CD14-positive monocyte (primary cell): Measurements from ENCODE around the gene C8G. TPM values are rescaled to one million over a fixed set of nuclear protein-coding genes. Genes with fewer than 3 reads are reported as not detected.

Source experiments
- DNase-seq, 3 donors: peaks; one replicate each; pipeline ENCODE4 v3.0.0-alpha.2; 2011 to 2022
- H2AFZ ChIP-seq: 2 replicates; pipeline ENCODE4 v1.6.0; 2012; ENCODE audit warnings: mild to moderate bottlenecking, low read depth, low read length, inconsistent platforms; ENCODE audit not compliant: insufficient read depth, poor library complexity, severe bottlenecking
- H3K27ac ChIP-seq, 2 donors: 1 replicate in 1 of 2; 2 replicates in 1 of 2; pipeline ENCODE4 v1.5.1; 2012 to 2013; ENCODE audit warnings: low read length in 2 of 2, control low read depth in 1 of 2, inconsistent platforms in 1 of 2, low read depth in 1 of 2, mild to moderate bottlenecking in 1 of 2
- H3K27me3 ChIP-seq, 2 donors: one replicate each; pipeline versions ENCODE4 v1.6.0 to v1.6.1; 2011 to 2013; ENCODE audit warnings: low read length in 2 of 2; ENCODE audit not compliant: control insufficient read depth in 2 of 2, insufficient read depth in 2 of 2
- H3K36me3 ChIP-seq, 2 donors: replicated peaks in 1 of 2; 1 replicate in 1 of 2; 2 replicates in 1 of 2; pipeline versions ENCODE4 v1.5.1 to v1.6.1; 2012 to 2013; ENCODE audit warnings: low read length in 2 of 2, control low read depth in 1 of 2, inconsistent platforms in 1 of 2, mild to moderate bottlenecking in 1 of 2; ENCODE audit not compliant: insufficient read depth in 2 of 2, control insufficient read depth in 1 of 2
- H3K4me1 ChIP-seq, 2 donors: 1 replicate in 1 of 2; 2 replicates in 1 of 2; pipeline versions ENCODE4 v1.5.1 to v1.6.1; 2012 to 2013; ENCODE audit warnings: low read length in 2 of 2, control low read depth in 1 of 2, inconsistent platforms in 1 of 2, mild to moderate bottlenecking in 1 of 2, moderate library complexity in 1 of 2; ENCODE audit not compliant: insufficient read depth in 2 of 2, control insufficient read depth in 1 of 2
- H3K4me2 ChIP-seq: replicated peaks from 2 replicates; pipeline ENCODE3; 2012; ENCODE audit warnings: low read length, moderate library complexity, mild to moderate bottlenecking; ENCODE audit not compliant: poor library complexity, severe bottlenecking; ENCODE audit errors: extremely low read depth
- H3K4me3 ChIP-seq, 3 experiments: fragments of 200-600 bp in 1 of 3; sonication (generic) in 1 of 3; replicated peaks in 1 of 3; 1 replicate in 2 of 3; 2 replicates in 1 of 3; pipeline ENCODE4 v1.5.1; 2011 to 2013; ENCODE audit warnings: low read length in 3 of 3, mild to moderate bottlenecking in 3 of 3, control low read depth in 2 of 3, low read depth in 2 of 3, inconsistent platforms in 1 of 3, moderate library complexity in 1 of 3
- H3K79me2 ChIP-seq: 2 replicates; pipeline ENCODE4 v1.6.0; 2012; ENCODE audit warnings: mild to moderate bottlenecking, control low read depth, inconsistent platforms, low read length, moderate library complexity; ENCODE audit not compliant: insufficient read depth
- H3K9ac ChIP-seq: 2 replicates; pipeline ENCODE4 v1.6.0; 2017; ENCODE audit warnings: low read length, mild to moderate bottlenecking; ENCODE audit not compliant: insufficient read depth, poor library complexity, severe bottlenecking
- H3K9me3 ChIP-seq, 2 donors: replicated peaks in 1 of 2; 1 replicate in 1 of 2; 2 replicates in 1 of 2; pipeline versions ENCODE4 v1.5.1 to v1.6.1; 2012 to 2013; ENCODE audit warnings: low read length in 2 of 2, control low read depth in 1 of 2; ENCODE audit not compliant: control insufficient read depth in 1 of 2, insufficient read depth in 1 of 2
- H4K20me1 ChIP-seq: 2 replicates; pipeline ENCODE4 v1.6.0; 2012; ENCODE audit warnings: mild to moderate bottlenecking, low read length, control low read depth, moderate library complexity; ENCODE audit not compliant: insufficient read depth
- H3K27ac Mint-ChIP-seq, 7 donors: one replicate each; pipeline ENCODE4 v1.8.0; 2020; ENCODE audit warnings: mild to moderate bottlenecking in 7 of 7, mixed read lengths in 7 of 7, moderate library complexity in 6 of 7, inconsistent platforms in 2 of 7
- H3K27me3 Mint-ChIP-seq, 3 donors: one replicate each; pipeline ENCODE4 v1.8.0; 2021 to 2022; ENCODE audit warnings: low read depth in 3 of 3, mild to moderate bottlenecking in 3 of 3, mixed read lengths in 3 of 3, moderate library complexity in 3 of 3, inconsistent platforms in 1 of 3
- H3K36me3 Mint-ChIP-seq, 2 donors: one replicate each; pipeline ENCODE4 v1.8.0; 2020; ENCODE audit warnings: mixed read lengths in 2 of 2, inconsistent platforms in 1 of 2, mild to moderate bottlenecking in 1 of 2
- H3K4me1 Mint-ChIP-seq: one replicate; pipeline ENCODE4 v1.8.0; 2020; ENCODE audit warnings: mild to moderate bottlenecking, mixed read lengths
- H3K4me3 Mint-ChIP-seq, 2 donors: one replicate each; pipeline ENCODE4 v1.8.0; 2020; ENCODE audit warnings: mild to moderate bottlenecking in 2 of 2, mixed read lengths in 2 of 2, moderate library complexity in 1 of 2
- H3K9me3 Mint-ChIP-seq, 7 donors: one replicate each; pipeline ENCODE4 v1.8.0; 2020 to 2022; ENCODE audit warnings: mixed read lengths in 7 of 7, mild to moderate bottlenecking in 6 of 7, moderate library complexity in 6 of 7, inconsistent platforms in 2 of 7
- WGBS: methylation state at CpG from one replicate; pipeline ENCODE4 v1.1.5; 2013; ENCODE audit warnings: missing lambda C conversion rate; ENCODE audit not compliant: insufficient coverage; 5-methylcytosine and 5-hydroxymethylcytosine counted together
- intact Hi-C, 2 donors: fragments of 100-400 bp; cut with micrococcal nuclease; formaldehyde crosslinking; loops; one replicate each; pipeline versions ENCODE4 v1.15.0 to v1.15.1; 2023
- polyA plus RNA-seq, 3 donors: library from polyadenylated mRNA; depleted of rRNA in 1 of 3; unstranded in 2 of 3; stranded (reverse) in 1 of 3; fragments of 300-500 nt in 2 of 3; fragments of >200 nt in 1 of 3; fragmentation: Illumina TruSeq in 2 of 3; gene quantifications; 1 replicate in 2 of 3; 2 replicates in 1 of 3; pipeline ENCODE4 v1.2.3, GENCODE V29; 2012 to 2021
- TF ChIP-seq, protein P1 (sequence below): fragments of 200-600 bp; IDR thresholded peaks from one replicate; pipeline ENCODE4 v1.8.0; 2022; ENCODE audit warnings: antibody characterized with exemption, mild to moderate bottlenecking

Gene C8G
- polyA plus RNA-seq, 3 donors: 0.55 to 0.72 TPM; not detected in 1

GRCh38 chr9:136982232-136983051, 37.4 kb downstream of the C8G start, which contains the start of gene LCNL1:
Gene LCNL1 (plus strand): TSS chr9:136982993. CDS start chr9:136983587, 594 bp downstream.
- H3K27ac Mint-ChIP-seq: peak within 1 kb of the TSS in 1 of 7 donors; percentile 66
- WGBS: 90% methylated on average over 16 of the region's 18 CpGs
- H3K9me3 ChIP-seq: no peaks in the 10 kb centered on the region
- peaks cover 45 to 68% (median 49%) of the 10 kb centered on the region in 3 donors for H3K27me3 Mint-ChIP-seq
- no peak within 1 kb of the TSS for H3K4me3 ChIP-seq
- H2AFZ ChIP-seq: no peak within 1 kb of the TSS
- H4K20me1 ChIP-seq: no peaks in the 10 kb centered on the region
- H3K27ac ChIP-seq: no peak within 1 kb of the TSS
- no peak within 1 kb of the TSS for H3K9ac ChIP-seq
- peaks cover 5 to 8% of the 10 kb centered on the region in 2 donors for H3K4me1 ChIP-seq
- H3K27me3 ChIP-seq: peaks cover 19 to 44% of the 10 kb centered on the region in 2 donors
- TF ChIP-seq, protein P1, sequence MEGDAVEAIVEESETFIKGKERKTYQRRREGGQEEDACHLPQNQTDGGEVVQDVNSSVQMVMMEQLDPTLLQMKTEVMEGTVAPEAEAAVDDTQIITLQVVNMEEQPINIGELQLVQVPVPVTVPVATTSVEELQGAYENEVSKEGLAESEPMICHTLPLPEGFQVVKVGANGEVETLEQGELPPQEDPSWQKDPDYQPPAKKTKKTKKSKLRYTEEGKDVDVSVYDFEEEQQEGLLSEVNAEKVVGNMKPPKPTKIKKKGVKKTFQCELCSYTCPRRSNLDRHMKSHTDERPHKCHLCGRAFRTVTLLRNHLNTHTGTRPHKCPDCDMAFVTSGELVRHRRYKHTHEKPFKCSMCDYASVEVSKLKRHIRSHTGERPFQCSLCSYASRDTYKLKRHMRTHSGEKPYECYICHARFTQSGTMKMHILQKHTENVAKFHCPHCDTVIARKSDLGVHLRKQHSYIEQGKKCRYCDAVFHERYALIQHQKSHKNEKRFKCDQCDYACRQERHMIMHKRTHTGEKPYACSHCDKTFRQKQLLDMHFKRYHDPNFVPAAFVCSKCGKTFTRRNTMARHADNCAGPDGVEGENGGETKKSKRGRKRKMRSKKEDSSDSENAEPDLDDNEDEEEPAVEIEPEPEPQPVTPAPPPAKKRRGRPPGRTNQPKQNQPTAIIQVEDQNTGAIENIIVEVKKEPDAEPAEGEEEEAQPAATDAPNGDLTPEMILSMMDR: no peak
- H3K4me3 Mint-ChIP-seq: peak within 1 kb of the TSS in 1 of 2 donors; percentile 46
- peaks cover 0 to 3% of the 10 kb centered on the region in 2 donors for H3K36me3 Mint-ChIP-seq
- H3K9me3 Mint-ChIP-seq: peaks cover 0 to 7% (median 0%) of the 10 kb centered on the region in 7 donors
- no peaks in the 10 kb centered on the region for H3K36me3 ChIP-seq
- intact Hi-C loops: no loop called here
- DNase-seq: no peak
- no peaks in the 10 kb centered on the region for H3K4me1 Mint-ChIP-seq
- H3K79me2 ChIP-seq: no peaks in the 10 kb centered on the region
- H3K4me2 ChIP-seq: no peak within 1 kb of the TSS

DNA sequence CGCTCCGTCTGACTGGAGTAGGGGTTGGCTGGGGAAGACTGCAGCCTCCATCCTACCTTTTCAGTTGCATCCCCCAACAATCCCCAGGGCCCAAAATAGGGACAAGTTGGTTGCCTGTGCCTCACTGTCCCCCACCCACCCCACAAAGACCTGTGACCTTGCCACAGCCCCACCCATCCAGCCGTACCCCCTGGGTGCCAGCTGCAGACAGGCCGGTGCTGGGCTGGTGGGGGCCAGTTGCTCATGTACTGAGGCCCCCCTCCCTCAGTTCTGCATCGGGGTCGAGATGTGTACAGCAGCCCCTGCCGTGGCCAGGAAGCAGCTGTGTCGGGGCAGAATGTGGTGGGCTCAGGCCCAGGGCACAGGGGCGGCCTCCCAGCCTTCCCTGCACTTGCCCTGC, 38.1 kb downstream of the C8G start:
- H3K27me3 Mint-ChIP-seq: peaks cover 46 to 70% (median 53%) of the 10 kb centered on the region in 3 donors
- no peak overlapping the region for H3K4me3 Mint-ChIP-seq
- 58% methylated on average over 8 of the region's 9 CpGs for WGBS
- Histone ChIP-seq H3K79me2 (no peaks in the 10 kb centered on the region), H3K36me3 (no peaks in the 10 kb centered on the region), H4K20me1 (no peaks in the 10 kb centered on the region), H3K4me3 (no peak overlapping the region), H3K4me1 (peaks cover under 1 to 1% of the 10 kb centered on the region in 2 donors), H3K9ac (no peak overlapping the region), H2AFZ (no peak overlapping the region), H3K4me2 (no peak overlapping the region), H3K9me3 (no peaks in the 10 kb centered on the region), H3K27ac (no peak overlapping the region), H3K27me3 (peaks cover 19 to 40% of the 10 kb centered on the region in 2 donors)
- TF ChIP-seq, protein P1: no peak
- no peak for DNase-seq
- H3K36me3 Mint-ChIP-seq: peaks cover 0 to 3% of the 10 kb centered on the region in 2 donors
- intact Hi-C loops: no loop called here
- H3K27ac Mint-ChIP-seq: peak overlapping the region in 1 of 7 donors; percentile 66
- no peaks in the 10 kb centered on the region for H3K4me1 Mint-ChIP-seq
- peaks cover 0 to 7% (median 0%) of the 10 kb centered on the region in 7 donors for H3K9me3 Mint-ChIP-seq
